Measurements from ENCODE around the gene DLL1. TPM values are rescaled to one million over a fixed set of nuclear protein-coding genes. Genes with fewer than 3 reads are reported as not detected.

DLL1 gene
- total and polyA plus RNA-seq, 3 donors from 2014 or later = 2.8 to 5.5 (median 4.6) TPM

GRCh38 chr6:170308761-170309160 is 17.9 kb upstream of the DLL1 start:
- intact Hi-C loops (cut with DNase I; ENCODE audit: low total_unique reads) = no loop called here
- H3K4me1 ChIP-seq = peaks cover 22% of the 10 kb centered on the region
- no peak overlapping the region for H3K4me3 ChIP-seq
- 66 to 70% methylated on average over 1 of the region's 1 CpG for WGBS, 2 donors
- no peak overlapping the region for H3K27ac ChIP-seq
- no peak for DNase-seq
- H3K36me3 ChIP-seq (ENCODE audit: low read depth, missing control alignments) = no peaks in the 10 kb centered on the region
- no peaks in the 10 kb centered on the region for H3K9me3 ChIP-seq
- TF ChIP-seq POLR2A (IDR thresholded peaks at IDR 0.05) = no peak
- TF ChIP-seq CTCF (IDR thresholded peaks at IDR 0.05) = no peak
- no peaks in the 10 kb centered on the region for H3K27me3 ChIP-seq

GRCh38 chr6:170307080-170307545 is 16.2 kb upstream of the DLL1 start:
- 6 to 7% methylated on average over 7 to 15 of the region's 15 CpGs for WGBS, 2 donors
- no peaks in the 10 kb centered on the region for H3K36me3 ChIP-seq (ENCODE audit: low read depth, missing control alignments)
- H3K9me3 ChIP-seq = no peaks in the 10 kb centered on the region
- H3K4me3 ChIP-seq = peak overlapping the region; percentile 92 to 100
- no peak for TF ChIP-seq POLR2A (IDR thresholded peaks at IDR 0.05)
- TF ChIP-seq CTCF (IDR thresholded peaks at IDR 0.05) = no peak
- peak overlapping the region; percentile 87 to 89 for H3K27ac ChIP-seq
- DNase-seq = no peak
- no peaks in the 10 kb centered on the region for H3K27me3 ChIP-seq
- peaks cover 15% of the 10 kb centered on the region for H3K4me1 ChIP-seq
- intact Hi-C loops (cut with DNase I; ENCODE audit: low total_unique reads) = no loop called here

- intact Hi-C loops (cut with DNase I; ENCODE audit: low total_unique reads) = no loop called here
- WGBS, 2 donors = 0% methylated on average over 5 to 91 of the region's 97 CpGs
Measured at GRCh38 chr6:170306324-170307079, 15.6 kb upstream of the DLL1 start, which contains the start of gene FAM120B. Gene FAM120B, plus strand, starts transcription at chr6:170306758. Its CDS starts 10,633 bp downstream, at chr6:170317391.

GRCh38 chr6:170305805-170306323 is 15.0 kb upstream of the DLL1 start:
- no peaks in the 10 kb centered on the region for H3K9me3 ChIP-seq
- intact Hi-C loops (cut with DNase I; ENCODE audit: low total_unique reads) = no loop called here
- 14% methylated on average over 19 to 24 of the region's 29 CpGs for WGBS, 2 donors

More at GRCh38 chr6:170306324-170307079, 15.6 kb upstream of the DLL1 start, which contains the start of gene FAM120B:
- peaks cover 15% of the 10 kb centered on the region for H3K4me1 ChIP-seq
- H3K9me3 ChIP-seq = no peaks in the 10 kb centered on the region
- peak within 1 kb of the TSS; percentile 87 to 89 for H3K27ac ChIP-seq
- peak within 1 kb of the TSS; percentile 92 to 100 for H3K4me3 ChIP-seq
- H3K36me3 ChIP-seq (ENCODE audit: low read depth, missing control alignments) = no peaks in the 10 kb centered on the region
- TF ChIP-seq CTCF (IDR thresholded peaks at IDR 0.05) (peak in 1 of 3 experiments; percentile 0), POLR2A (IDR thresholded peaks at IDR 0.05) (peak; percentile 39)
- DNase-seq = peak; percentile 98
- no peaks in the 10 kb centered on the region for H3K27me3 ChIP-seq

More at GRCh38 chr6:170305805-170306323, 15.0 kb upstream of the DLL1 start:
- no peaks in the 10 kb centered on the region for H3K36me3 ChIP-seq (ENCODE audit: low read depth, missing control alignments)
- no peak for DNase-seq
- H3K27me3 ChIP-seq = no peaks in the 10 kb centered on the region
- peaks cover 15% of the 10 kb centered on the region for H3K4me1 ChIP-seq
- H3K4me3 ChIP-seq = peak overlapping the region; percentile 92 to 100
- peak overlapping the region; percentile 51 to 87 for H3K27ac ChIP-seq
- TF ChIP-seq CTCF (IDR thresholded peaks at IDR 0.05) (no peak), POLR2A (IDR thresholded peaks at IDR 0.05) (no peak)
